Activated B cell treated with CpG ODN at 0.5 μM for 24 hours (primary cell): ENCODE measurements around the gene CELF4. TPM values are rescaled to one million over a fixed set of nuclear protein-coding genes. Genes with fewer than 3 reads are reported as not detected.

Experiments
- ATAC-seq: fragments of 200-7000 bp; cut with Tn5 transposase; one replicate; pipeline ENCODE4 v1.10.0; 2021; ENCODE audit warnings: low read depth, mild to moderate bottlenecking, moderate library complexity
- CTCF ChIA-PET: fragments of 350-600 bp; sonication (Branson Sonifier 250); formaldehyde crosslinking; loops from one replicate; lab custom pipeline; 2021; ENCODE audit warnings: antibody characterized with exemption; lab: Charles Lee
- POLR2A ChIA-PET: fragments of 350-600 bp; sonication (Branson Sonifier 250); formaldehyde crosslinking; loops from one replicate; lab custom pipeline; 2021; ENCODE audit warnings: antibody characterized with exemption; lab: Charles Lee
- DNase-seq: peaks from one replicate; pipeline ENCODE4 v3.0.0; 2022
- H3K27ac Mint-ChIP-seq: one replicate; pipeline ENCODE4 v1.8.0; 2020; ENCODE audit warnings: mixed read lengths
- H3K27me3 Mint-ChIP-seq: one replicate; pipeline ENCODE4 v1.8.0; 2021; ENCODE audit warnings: mixed read lengths
- H3K36me3 Mint-ChIP-seq: one replicate; pipeline ENCODE4 v1.8.0; 2021; ENCODE audit warnings: low read depth, mixed read lengths
- H3K4me1 Mint-ChIP-seq: one replicate; pipeline ENCODE4 v1.8.0; 2021; ENCODE audit warnings: mixed read lengths
- H3K4me3 Mint-ChIP-seq: one replicate; pipeline ENCODE4 v1.8.0; 2020; ENCODE audit warnings: mild to moderate bottlenecking, mixed read lengths
- H3K9me3 Mint-ChIP-seq: one replicate; pipeline ENCODE4 v1.8.0; 2020; ENCODE audit warnings: mixed read lengths
- CTCF ChIP-seq: fragments of 200-600 bp; IDR thresholded peaks from one replicate; pipeline ENCODE4 v1.8.0; 2022; ENCODE audit warnings: antibody characterized with exemption, mild to moderate bottlenecking
- intact Hi-C: fragments of 100-400 bp; cut with micrococcal nuclease; formaldehyde crosslinking; loops from one replicate; pipeline ENCODE4 v1.15.1; 2024
- total RNA-seq: library from RNA; stranded (reverse); gene quantifications from 2 replicates; pipeline ENCODE4 v1.2.3, GENCODE V29; 2022

The CELF4 gene
- total RNA-seq, 1 donor from 2014 or later = not detected

- TF ChIP-seq CTCF = no peak
- no peaks in the 10 kb centered on the region for H3K36me3 Mint-ChIP-seq
- no peaks in the 10 kb centered on the region for H3K9me3 Mint-ChIP-seq
- intact Hi-C loops = no loop called here
- H3K4me1 Mint-ChIP-seq = no peaks in the 10 kb centered on the region
- CTCF ChIA-PET = no interaction called here
- ATAC-seq (no peak), DNase-seq (no peak)
- H3K27me3 Mint-ChIP-seq = peaks cover 2% of the 10 kb centered on the region
- POLR2A ChIA-PET = no interaction called here
- no peak overlapping the region for H3K27ac Mint-ChIP-seq
- H3K4me3 Mint-ChIP-seq = no peak overlapping the region
Observed at GRCh38 chr18:37441821-37442220, 123.8 kb downstream of the CELF4 start.

GRCh38 chr18:37440206-37440605 lies 125.4 kb downstream of the CELF4 start:
- Mint-ChIP-seq H3K9me3 (no peaks in the 10 kb centered on the region), H3K27ac (no peak overlapping the region), H3K36me3 (no peaks in the 10 kb centered on the region), H3K4me1 (no peaks in the 10 kb centered on the region), H3K4me3 (no peak overlapping the region), H3K27me3 (peaks cover 8% of the 10 kb centered on the region)
- DNase-seq = no peak
- TF ChIP-seq CTCF = no peak
- ChIA-PET CTCF (no interaction called here), POLR2A (no interaction called here)
- intact Hi-C loops = no loop called here
- ATAC-seq = no peak

- TF ChIP-seq CTCF = no peak
- no peak for ATAC-seq
- Mint-ChIP-seq H3K36me3 (no peaks in the 10 kb centered on the region), H3K27ac (no peak overlapping the region), H3K27me3 (peaks cover 8% of the 10 kb centered on the region), H3K4me1 (no peaks in the 10 kb centered on the region), H3K9me3 (no peaks in the 10 kb centered on the region), H3K4me3 (no peak overlapping the region)
- ChIA-PET CTCF (interaction anchor here (0.6 kb wide), 1 partner anchor 1254 kb away, joined by 4 read pairs; no protein-coding TSS in a partner anchor), POLR2A (no interaction called here)
- intact Hi-C loops = no loop called here
- no peak for DNase-seq
Observed at GRCh38 chr18:37438417-37439180, 127.0 kb downstream of the CELF4 start.

GRCh38 chr18:37435996-37436395 lies 129.6 kb downstream of the CELF4 start:
- Mint-ChIP-seq H3K27me3 (peaks cover 8% of the 10 kb centered on the region), H3K36me3 (no peaks in the 10 kb centered on the region), H3K4me1 (no peaks in the 10 kb centered on the region), H3K4me3 (no peak overlapping the region), H3K9me3 (no peaks in the 10 kb centered on the region), H3K27ac (no peak overlapping the region)
- CTCF ChIA-PET = no interaction called here
- intact Hi-C loops = no loop called here
- no peak for DNase-seq
- POLR2A ChIA-PET = no interaction called here
- no peak for ATAC-seq
- TF ChIP-seq CTCF = no peak

- ATAC-seq (no peak), DNase-seq (no peak)
- Mint-ChIP-seq H3K4me3 (no peak overlapping the region), H3K4me1 (no peaks in the 10 kb centered on the region), H3K27ac (no peak overlapping the region), H3K36me3 (no peaks in the 10 kb centered on the region), H3K27me3 (peaks cover 8% of the 10 kb centered on the region), H3K9me3 (no peaks in the 10 kb centered on the region)
- intact Hi-C loops = no loop called here
- TF ChIP-seq CTCF = no peak
- ChIA-PET CTCF (no interaction called here), POLR2A (no interaction called here)
Observed at GRCh38 chr18:37435150-37435867, 130.3 kb downstream of the CELF4 start.
